Endothelial cell of umbilical vein (primary cell): ENCODE results near the gene ZNF827.

Experiments used
- EZH2 ChIP-seq: IDR thresholded peaks from 2 replicates; pipeline ENCODE4 v1.6.1; 2012; ENCODE audit warnings: borderline replicate concordance, low read depth, mild to moderate bottlenecking, moderate library complexity, low read length, inconsistent platforms; ENCODE audit not compliant: severe bottlenecking
- FOS ChIP-seq: IDR thresholded peaks from 2 replicates; pipeline ENCODE4 v1.6.1; 2011; ENCODE audit warnings: mild to moderate bottlenecking, low read length, moderate library complexity, borderline replicate concordance; ENCODE audit not compliant: insufficient read depth
- JUN ChIP-seq: IDR thresholded peaks from 2 replicates; pipeline ENCODE4 v1.6.1; 2011; ENCODE audit warnings: borderline replicate concordance, low read depth; ENCODE audit not compliant: insufficient read length, insufficient read depth
- MAX ChIP-seq: IDR thresholded peaks from 2 replicates; pipeline ENCODE4 v1.6.1; 2011; ENCODE audit not compliant: insufficient read depth, insufficient read length
- POLR2A ChIP-seq: IDR thresholded peaks from 2 replicates; pipeline ENCODE4 v1.6.1; 2012; ENCODE audit warnings: low read depth, mild to moderate bottlenecking, control low read depth, low read length
- POLR2AphosphoS5 ChIP-seq: IDR thresholded peaks from 2 replicates; pipeline ENCODE4 v1.6.1; 2012; ENCODE audit warnings: low read depth, mild to moderate bottlenecking, control low read depth, low read length, moderate library complexity; ENCODE audit not compliant: insufficient read depth
- TF ChIP-seq, protein P1 (sequence below), 2 donors: IDR thresholded peaks; 1 replicate in 1 of 2; 2 replicates in 1 of 2; pipeline ENCODE4 v1.5.1; 2011; ENCODE audit warnings: low read length in 2 of 2, mild to moderate bottlenecking in 2 of 2, moderate library complexity in 2 of 2, control low read depth in 1 of 2, inconsistent platforms in 1 of 2, low read depth in 1 of 2; ENCODE audit not compliant: insufficient read depth in 1 of 2; ENCODE audit errors: extremely low read depth in 1 of 2

DNA sequence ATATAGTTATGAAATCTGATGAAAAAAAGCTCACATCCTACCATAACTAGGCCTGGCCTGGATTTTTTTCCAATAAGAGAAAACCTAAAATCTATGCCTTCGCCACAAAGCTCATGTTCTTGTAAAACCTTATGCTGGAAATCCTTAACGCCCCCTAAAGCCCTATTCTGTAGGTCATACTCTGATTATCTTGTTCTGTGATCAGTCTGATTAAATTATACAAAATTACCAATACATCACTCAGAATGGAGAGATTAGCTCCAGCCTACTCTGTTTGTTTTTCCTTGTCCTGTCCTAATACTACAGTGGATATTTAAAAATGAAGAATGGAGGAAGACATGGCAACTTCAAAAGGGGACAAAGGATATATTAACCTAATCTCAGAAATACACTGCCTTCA lies 7.2 kb downstream of the ZNF827 start:
- TF ChIP-seq POLR2AphosphoS5 (no peak), EZH2 (no peak), POLR2A (no peak), JUN (no peak), FOS (no peak), MAX (no peak)
- TF ChIP-seq, protein P1, sequence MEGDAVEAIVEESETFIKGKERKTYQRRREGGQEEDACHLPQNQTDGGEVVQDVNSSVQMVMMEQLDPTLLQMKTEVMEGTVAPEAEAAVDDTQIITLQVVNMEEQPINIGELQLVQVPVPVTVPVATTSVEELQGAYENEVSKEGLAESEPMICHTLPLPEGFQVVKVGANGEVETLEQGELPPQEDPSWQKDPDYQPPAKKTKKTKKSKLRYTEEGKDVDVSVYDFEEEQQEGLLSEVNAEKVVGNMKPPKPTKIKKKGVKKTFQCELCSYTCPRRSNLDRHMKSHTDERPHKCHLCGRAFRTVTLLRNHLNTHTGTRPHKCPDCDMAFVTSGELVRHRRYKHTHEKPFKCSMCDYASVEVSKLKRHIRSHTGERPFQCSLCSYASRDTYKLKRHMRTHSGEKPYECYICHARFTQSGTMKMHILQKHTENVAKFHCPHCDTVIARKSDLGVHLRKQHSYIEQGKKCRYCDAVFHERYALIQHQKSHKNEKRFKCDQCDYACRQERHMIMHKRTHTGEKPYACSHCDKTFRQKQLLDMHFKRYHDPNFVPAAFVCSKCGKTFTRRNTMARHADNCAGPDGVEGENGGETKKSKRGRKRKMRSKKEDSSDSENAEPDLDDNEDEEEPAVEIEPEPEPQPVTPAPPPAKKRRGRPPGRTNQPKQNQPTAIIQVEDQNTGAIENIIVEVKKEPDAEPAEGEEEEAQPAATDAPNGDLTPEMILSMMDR (IDR thresholded peaks at IDR 0.05; ENCODE audit: extremely low read depth in 1 of 2, insufficient read depth in 1 of 2, low read depth in 1 of 2, low read length in 2 of 2) = no peak
